ENCODE results near the gene ITGA8. TPM values are rescaled to one million over a fixed set of nuclear protein-coding genes. Genes with fewer than 3 reads are reported as not detected.

ITGA8 gene
- total RNA-seq, 1 experiment from 2014 or later, result 0.02 TPM

DNA sequence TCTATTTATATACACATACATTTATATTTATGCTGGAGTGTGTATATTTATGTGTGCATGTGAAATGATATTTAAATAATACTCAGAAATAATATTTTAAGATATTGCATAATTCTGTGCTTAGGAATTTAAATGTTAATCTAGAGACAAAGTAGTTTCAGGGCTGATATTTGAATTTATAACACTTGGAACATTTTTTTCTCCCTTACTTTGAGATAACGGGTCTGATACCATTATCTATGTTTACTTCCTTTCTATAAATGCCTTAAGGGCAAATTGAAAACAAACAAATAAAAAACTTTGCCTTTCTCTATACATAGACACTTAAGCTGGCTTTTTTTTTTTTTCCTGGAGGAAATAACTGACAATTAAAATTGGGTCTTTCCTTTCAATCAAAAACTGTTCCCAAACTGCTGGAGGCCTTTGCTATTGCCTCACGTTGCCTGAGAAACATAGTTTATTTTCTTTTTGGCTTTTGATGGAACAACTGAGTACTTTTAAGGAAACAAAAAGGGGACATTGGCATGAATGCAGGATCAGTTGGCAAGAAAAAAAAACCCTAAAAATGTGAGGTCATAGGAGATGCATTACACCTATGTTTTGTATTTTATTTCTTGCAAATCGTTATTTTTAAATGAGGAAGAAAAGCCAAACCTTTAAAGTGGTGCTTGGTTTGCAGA, 98.7 kb downstream of the ITGA8 start:
- TF ChIP-seq JUND (IDR thresholded peaks at IDR 0.05), result no peak
- no peak for TF ChIP-seq ATF3 (IDR thresholded peaks at IDR 0.05)
- no peak for TF ChIP-seq CEBPB (IDR thresholded peaks at IDR 0.05; ENCODE audit: low read depth)
- no peak for TF ChIP-seq RAD21 (IDR thresholded peaks at IDR 0.05; ENCODE audit: low read depth)
- no peak for TF ChIP-seq YY1 (IDR thresholded peaks at IDR 0.05; ENCODE audit: extremely low read depth, insufficient replicate concordance, low read depth, low read length)
- no peak for TF ChIP-seq REST (IDR thresholded peaks at IDR 0.05; ENCODE audit: low read depth)
- TF ChIP-seq EZH2phosphoT487 (IDR thresholded peaks at IDR 0.05; ENCODE audit: borderline replicate concordance), result no peak
- no peak for TF ChIP-seq CBX3 (IDR thresholded peaks at IDR 0.05; ENCODE audit: low read depth)
- no peak for TF ChIP-seq ZNF274 (IDR thresholded peaks at IDR 0.05; ENCODE audit: low read depth, low read length)
- TF ChIP-seq POLR2A (IDR thresholded peaks at IDR 0.05; ENCODE audit: borderline replicate concordance, extremely low read depth, insufficient read depth, insufficient read length), result no peak
- TF ChIP-seq ELF1 (IDR thresholded peaks at IDR 0.05; ENCODE audit: borderline replicate concordance, low read depth), result no peak
- no peak for TF ChIP-seq ZFX (IDR thresholded peaks at IDR 0.05)
- no peak for TF ChIP-seq TCF7L2 (IDR thresholded peaks at IDR 0.05; ENCODE audit: borderline replicate concordance, extremely low read depth, insufficient read depth, insufficient read length)
- POLR2A ChIA-PET, result no interaction called here
- Histone ChIP-seq H3K4me3 (replicated peaks in 1 of 2; ENCODE audit: low read depth in 1 of 2, low read length in 2 of 2) (no peak overlapping the region), H4K20me1 (ENCODE audit: insufficient read depth) (no peaks in the 10 kb centered on the region), H3K9me3 (ENCODE audit: control insufficient read depth in 1 of 2, insufficient read depth in 1 of 2, low read depth in 1 of 2, low read length in 2 of 2) (no peaks in the 10 kb centered on the region), H3K9ac (ENCODE audit: low read length) (no peak overlapping the region), H2AFZ (ENCODE audit: low read depth, low read length, poor library complexity, severe bottlenecking) (no peak overlapping the region), H3K27me3 (ENCODE audit: insufficient read depth, low read length) (peaks cover 73% of the 10 kb centered on the region), H3K4me2 (ENCODE audit: low read length) (no peak overlapping the region), H3K4me1 (ENCODE audit: control insufficient read depth in 1 of 2, insufficient read depth in 2 of 2, low read length in 2 of 2) (no peaks in the 10 kb centered on the region), H3K27ac (ENCODE audit: low read depth, low read length) (no peak overlapping the region), H3K79me2 (ENCODE audit: insufficient read depth, low read length) (no peaks in the 10 kb centered on the region), H3K36me3 (ENCODE audit: control insufficient read depth in 1 of 2, insufficient read depth in 2 of 2, low read length in 2 of 2) (no peaks in the 10 kb centered on the region), H3K9me2 (ENCODE audit: insufficient read depth) (no peaks in the 10 kb centered on the region)
- RAD21 ChIA-PET (ENCODE audit: low non-redundant PET in 1 of 2, low total read pairs in 2 of 2, uncharacterized antibody in 2 of 2, unreplicated experiment in 2 of 2), result no interaction called here
- CTCF ChIA-PET, result no interaction called here
- intact Hi-C loops (cut with micrococcal nuclease), result no loop called here
- DNase-seq (ENCODE audit: low read depth, low spot score) (no peak), ATAC-seq (no peak)
- BruUV-seq (replicated peaks), result no TSS peak
